Activated CD4-positive, alpha-beta memory T cell treated with anti-CD3 and anti-CD28 coated beads for 36 hours (primary cell): Measurements from ENCODE around the gene ELMO3. TPM values are rescaled to one million over a fixed set of nuclear protein-coding genes. Genes with fewer than 3 reads are reported as not detected.

Source experiments
- CTCF ChIA-PET: fragments of 350-600 bp; sonication (Branson Sonifier 250); formaldehyde crosslinking; loops from one replicate; lab custom pipeline; 2021; ENCODE audit warnings: antibody characterized with exemption, inconsistent platforms; lab: Charles Lee
- POLR2A ChIA-PET: fragments of 350-600 bp; sonication (Branson Sonifier 250); formaldehyde crosslinking; loops from one replicate; lab custom pipeline; 2021; ENCODE audit warnings: antibody characterized with exemption; lab: Charles Lee
- DNase-seq: peaks from one replicate; pipeline ENCODE4 v3.0.0-alpha.2; 2020
- H3K27ac Mint-ChIP-seq: one replicate; pipeline ENCODE4 v1.8.0; 2021; ENCODE audit warnings: mixed read lengths
- H3K27me3 Mint-ChIP-seq: one replicate; pipeline ENCODE4 v1.8.0; 2021; ENCODE audit warnings: mixed read lengths
- H3K36me3 Mint-ChIP-seq: one replicate; pipeline ENCODE4 v1.8.0; 2021; ENCODE audit warnings: mixed read lengths
- H3K4me1 Mint-ChIP-seq: one replicate; pipeline ENCODE4 v1.8.0; 2021; ENCODE audit warnings: low read depth, mixed read lengths
- H3K4me3 Mint-ChIP-seq: one replicate; pipeline ENCODE4 v1.8.0; 2021; ENCODE audit warnings: mild to moderate bottlenecking, mixed read lengths
- H3K9me3 Mint-ChIP-seq: one replicate; pipeline ENCODE4 v1.8.0; 2021; ENCODE audit warnings: mixed read lengths
- intact Hi-C: fragments of 100-400 bp; cut with micrococcal nuclease; formaldehyde crosslinking; loops from one replicate; pipeline ENCODE4 v1.15.1; 2023
- total RNA-seq, 2 experiments: library from RNA; stranded (reverse); gene quantifications; one replicate each; pipeline ENCODE4 v1.2.3, GENCODE V29; 2021

ELMO3 gene
- total RNA-seq, 2 experiments from 2014 or later, result 5.1 to 5.9 TPM

DNA sequence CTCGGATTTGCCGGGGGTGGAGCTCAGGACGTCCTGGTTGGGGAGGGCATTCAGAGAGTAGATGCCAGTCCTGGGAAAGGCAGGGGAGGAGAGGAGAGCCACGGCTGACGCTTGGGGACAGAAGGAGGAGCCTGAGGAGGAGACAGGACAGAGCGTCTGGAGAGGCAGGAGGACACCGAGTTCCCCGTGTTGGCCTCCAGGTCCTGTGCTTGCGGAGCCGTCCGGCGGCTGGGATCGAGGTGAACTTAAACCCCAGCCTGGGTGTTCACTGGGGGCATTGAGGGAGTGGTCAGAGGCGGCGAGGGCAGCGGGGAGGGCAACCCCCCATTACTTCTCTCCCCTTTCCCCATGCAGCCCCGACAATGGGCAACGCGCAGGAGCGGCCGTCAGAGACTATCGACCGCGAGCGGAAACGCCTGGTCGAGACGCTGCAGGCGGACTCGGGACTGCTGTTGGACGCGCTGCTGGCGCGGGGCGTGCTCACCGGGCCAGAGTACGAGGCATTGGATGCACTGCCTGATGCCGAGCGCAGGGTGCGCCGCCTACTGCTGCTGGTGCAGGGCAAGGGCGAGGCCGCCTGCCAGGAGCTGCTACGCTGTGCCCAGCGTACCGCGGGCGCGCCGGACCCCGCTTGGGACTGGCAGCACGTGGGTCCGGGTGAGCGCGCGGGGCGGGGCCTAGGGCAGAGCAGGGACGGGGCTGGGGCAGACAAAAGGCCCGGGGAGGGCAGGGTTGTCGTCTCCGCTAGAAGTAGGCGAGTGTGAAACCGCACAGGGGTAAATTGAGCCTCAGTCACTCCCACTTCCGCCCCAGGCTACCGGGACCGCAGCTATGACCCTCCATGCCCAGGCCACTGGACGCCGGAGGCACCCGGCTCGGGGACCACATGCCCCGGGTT, 24.9 kb upstream of the ELMO3 start:
- Mint-ChIP-seq H3K4me3 (peak overlapping the region; percentile 64), H3K36me3 (no peaks in the 10 kb centered on the region), H3K27ac (no peak overlapping the region), H3K9me3 (no peaks in the 10 kb centered on the region), H3K27me3 (peaks cover 25% of the 10 kb centered on the region), H3K4me1 (peaks cover 42% of the 10 kb centered on the region)
- intact Hi-C loops, result loop anchor here (1.0 to 10.0 kb wide), 2 partner anchors 9 to 911 kb away; partner anchors contain the start of genes MATCAP1 and NFATC3
- peak; percentile 79 for DNase-seq
- ChIA-PET CTCF (interaction anchor here (0.9 to 5.1 kb wide), 9 partner anchors 10 to 157 kb away, joined by 3 to 39 read pairs (median 8); partner anchors contain the start of genes FBXL8, HSF4 and TRADD), POLR2A (interaction anchor here (0.8 to 1.3 kb wide), 5 partner anchors 8 to 70 kb away, joined by 3 to 4 read pairs (median 4); partner anchors contain the start of gene HSF4)

- ChIA-PET CTCF (interaction anchor here (0.8 to 5.1 kb wide), 11 partner anchors 10 to 222 kb away, joined by 3 to 39 read pairs (median 7); partner anchors contain the start of genes CES3 and HSF4), POLR2A (interaction anchor here (0.6 to 1.5 kb wide), 8 partner anchors 10 to 70 kb away, joined by 3 to 4 read pairs (median 4); partner anchors contain the start of gene HSF4)
- H3K27me3 Mint-ChIP-seq, result peaks cover 25% of the 10 kb centered on the region
- intact Hi-C loops, result loop anchor here (1.0 to 10.0 kb wide), 2 partner anchors 9 to 910 kb away; partner anchors contain the start of genes MATCAP1 and NFATC3
- H3K4me1 Mint-ChIP-seq, result peaks cover 38% of the 10 kb centered on the region
- H3K36me3 Mint-ChIP-seq, result no peaks in the 10 kb centered on the region
- H3K9me3 Mint-ChIP-seq, result no peaks in the 10 kb centered on the region
- no peak overlapping the region for H3K4me3 Mint-ChIP-seq
- H3K27ac Mint-ChIP-seq, result no peak overlapping the region
- DNase-seq, result no peak
Observed at GRCh38 chr16:67174706-67175231, 24.2 kb upstream of the ELMO3 start.

DNA sequence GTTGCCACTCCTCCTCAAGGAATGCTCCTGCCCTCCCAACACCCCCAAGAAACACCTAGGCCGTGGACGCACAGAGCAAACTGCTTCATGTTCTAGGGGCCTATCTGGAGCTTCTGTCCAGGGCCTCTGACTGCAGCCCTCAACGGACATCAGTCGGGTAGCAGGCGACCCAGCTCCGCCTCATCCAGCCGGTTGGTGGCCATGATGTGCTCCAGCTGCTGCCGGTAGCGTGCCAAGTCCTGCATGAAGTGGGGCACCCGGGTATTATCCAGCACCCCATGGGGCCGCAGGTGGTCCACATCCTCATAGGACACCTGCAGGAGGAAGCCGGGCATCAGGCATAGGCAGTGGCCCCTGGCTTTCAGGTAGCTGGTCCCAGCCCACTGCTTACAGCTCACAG, 22.3 kb upstream of the ELMO3 start:
- intact Hi-C loops, result loop anchor here (10.0 kb wide), 1 partner anchor 908 kb away; the partner anchor contains the start of gene NFATC3
- no peak overlapping the region for H3K4me3 Mint-ChIP-seq
- POLR2A ChIA-PET, result interaction anchor here (0.9 to 1.0 kb wide), 2 partner anchors 12 to 13 kb away, joined by 3 read pairs; partner anchors contain the start of gene HSF4
- H3K36me3 Mint-ChIP-seq, result no peaks in the 10 kb centered on the region
- no peak for DNase-seq
- H3K4me1 Mint-ChIP-seq, result peaks cover 26% of the 10 kb centered on the region
- H3K27me3 Mint-ChIP-seq, result peaks cover 14% of the 10 kb centered on the region
- CTCF ChIA-PET, result interaction anchor here (0.7 to 5.1 kb wide), 8 partner anchors 9 to 215 kb away, joined by 4 to 39 read pairs (median 6); partner anchors contain the start of gene CES3
- no peak overlapping the region for H3K27ac Mint-ChIP-seq
- H3K9me3 Mint-ChIP-seq, result no peaks in the 10 kb centered on the region

DNA sequence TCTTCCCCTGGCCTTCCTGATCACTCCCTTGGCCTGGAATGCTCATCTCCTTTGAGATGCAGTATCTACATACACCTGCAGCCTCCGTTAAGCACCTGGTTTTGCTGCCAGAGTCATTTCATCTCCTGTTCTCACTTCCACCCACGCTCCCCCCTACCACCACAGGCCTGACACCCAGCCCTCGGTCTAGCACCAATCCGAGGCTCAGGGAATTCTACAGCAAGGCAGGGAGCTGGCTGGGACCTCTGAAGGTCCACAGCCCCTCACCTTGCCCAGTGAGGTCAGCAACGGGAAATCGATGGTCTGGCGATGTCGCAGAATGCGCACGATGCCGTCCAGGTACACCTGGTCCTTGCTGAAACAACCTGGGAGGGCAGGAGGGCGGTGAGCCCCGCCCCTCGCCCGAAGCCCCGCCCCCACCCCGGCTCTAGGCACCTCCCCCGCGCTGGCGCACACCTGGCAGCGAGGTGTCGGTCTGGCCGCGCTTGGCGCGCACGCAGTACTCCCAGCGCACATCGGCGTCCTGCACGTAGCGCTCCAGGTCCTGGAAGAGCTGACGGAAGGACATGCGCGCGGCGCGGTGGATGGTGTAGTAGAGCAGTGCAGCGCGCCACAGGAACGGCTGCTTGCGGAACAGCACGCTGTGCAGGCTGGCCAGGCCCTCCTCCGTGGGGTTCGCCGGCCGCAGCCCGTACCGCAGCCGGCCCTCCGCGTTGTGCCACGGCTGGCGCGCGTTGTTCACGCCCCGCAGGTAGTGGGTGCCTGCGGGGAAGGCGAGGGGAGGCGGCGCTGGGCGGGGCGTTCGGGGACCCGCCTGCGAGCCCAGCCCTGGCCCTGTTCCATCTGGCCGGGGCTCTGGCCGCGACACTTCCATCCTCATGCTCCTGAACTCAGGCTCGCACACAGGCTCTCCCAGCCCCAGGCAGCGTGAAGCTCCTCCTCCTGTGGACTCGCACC, 20.9 kb upstream of the ELMO3 start:
- peak overlapping the region; percentile 8 for H3K27ac Mint-ChIP-seq
- intact Hi-C loops, result loop anchor here (10.0 kb wide), 1 partner anchor 907 kb away; the partner anchor contains the start of gene NFATC3

DNA sequence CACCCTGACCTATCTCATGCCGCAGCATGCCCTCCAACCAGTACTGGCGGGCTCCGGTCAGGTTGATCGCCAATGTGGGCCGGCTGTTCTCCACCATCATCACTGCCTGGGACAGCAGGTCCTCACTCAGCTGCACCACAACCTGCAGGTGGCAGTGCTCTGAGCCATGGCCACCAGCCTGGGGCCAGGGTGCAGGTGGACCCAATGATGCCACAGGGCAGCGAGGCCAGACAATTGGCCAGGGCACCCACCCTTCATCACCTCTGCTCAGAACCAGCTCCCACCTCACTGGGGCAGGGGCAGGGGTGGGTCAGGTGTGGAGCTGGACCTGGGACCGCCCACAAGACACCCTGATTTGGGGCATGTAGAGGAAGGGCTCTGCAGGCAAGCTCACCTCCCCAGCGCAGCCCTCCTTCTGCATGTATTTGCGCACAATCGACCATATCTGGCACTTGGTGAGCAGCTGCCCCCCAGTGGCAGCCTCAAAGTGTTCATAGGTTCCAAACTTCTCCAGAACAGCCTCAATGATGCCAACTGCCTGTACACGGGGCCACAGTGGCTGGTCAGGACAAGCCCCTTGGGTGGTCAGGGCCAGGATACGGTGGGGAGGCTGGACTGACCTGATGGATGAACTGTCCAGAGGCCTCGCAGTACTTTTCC, 19.4 kb upstream of the ELMO3 start:
- no peak overlapping the region for H3K27ac Mint-ChIP-seq
- ChIA-PET CTCF (interaction anchor here (0.8 kb wide), 1 partner anchor 22 kb away, joined by 3 read pairs; no protein-coding TSS in a partner anchor), POLR2A (no interaction called here)
- intact Hi-C loops, result loop anchor here (10.0 kb wide), 1 partner anchor 905 kb away; the partner anchor contains the start of gene NFATC3
- no peak for DNase-seq
- H3K27me3 Mint-ChIP-seq, result peaks cover 2% of the 10 kb centered on the region
- H3K9me3 Mint-ChIP-seq, result no peaks in the 10 kb centered on the region
- H3K36me3 Mint-ChIP-seq, result no peaks in the 10 kb centered on the region
- H3K4me1 Mint-ChIP-seq, result peaks cover 15% of the 10 kb centered on the region
- no peak overlapping the region for H3K4me3 Mint-ChIP-seq

More for the DNA sequence above, 20.9 kb upstream of the ELMO3 start:
- ChIA-PET CTCF (interaction anchor here (0.5 to 5.1 kb wide), 9 partner anchors 7 to 344 kb away, joined by 3 to 39 read pairs (median 4); no protein-coding TSS in a partner anchor), POLR2A (interaction anchor here (0.9 to 1.0 kb wide), 2 partner anchors 13 to 15 kb away, joined by 3 read pairs; partner anchors contain the start of gene HSF4)
- H3K27me3 Mint-ChIP-seq, result peaks cover 9% of the 10 kb centered on the region
- no peaks in the 10 kb centered on the region for H3K9me3 Mint-ChIP-seq
- H3K4me1 Mint-ChIP-seq, result peaks cover 25% of the 10 kb centered on the region
- H3K36me3 Mint-ChIP-seq, result no peaks in the 10 kb centered on the region
- H3K4me3 Mint-ChIP-seq, result peak overlapping the region; percentile 46
- peak; percentile 73 for DNase-seq

- Mint-ChIP-seq H3K4me3 (no peak overlapping the region), H3K27ac (no peak overlapping the region), H3K9me3 (no peaks in the 10 kb centered on the region), H3K4me1 (peaks cover 18% of the 10 kb centered on the region), H3K36me3 (no peaks in the 10 kb centered on the region), H3K27me3 (peaks cover 4% of the 10 kb centered on the region)
- intact Hi-C loops, result no loop called here
- no peak for DNase-seq
- POLR2A ChIA-PET, result no interaction called here
- CTCF ChIA-PET, result interaction anchor here (1.4 kb wide), 1 partner anchor 162 kb away, joined by 6 read pairs; no protein-coding TSS in a partner anchor
Observed at GRCh38 chr16:67180166-67180565, 18.8 kb upstream of the ELMO3 start.

DNA sequence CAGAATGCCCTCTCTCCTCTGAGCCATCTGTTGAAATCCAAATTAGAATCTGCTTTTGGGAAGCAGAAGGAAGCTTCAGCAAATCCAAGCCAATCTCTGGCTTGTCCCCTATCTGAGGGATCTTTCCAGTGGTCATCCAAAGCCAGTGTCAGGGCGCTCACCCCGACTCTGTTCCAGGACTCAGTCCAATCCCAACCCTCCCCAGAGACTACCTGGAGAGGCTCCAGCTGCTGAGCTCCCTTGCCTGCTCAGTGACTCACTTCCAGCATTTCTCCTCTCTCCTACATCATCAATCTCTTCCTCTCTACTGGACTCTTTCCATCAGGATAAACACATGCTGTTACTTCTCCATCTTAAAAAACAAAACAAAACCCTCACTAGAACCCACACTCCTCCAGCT, 17.6 kb upstream of the ELMO3 start:
- Mint-ChIP-seq H3K36me3 (no peaks in the 10 kb centered on the region), H3K27ac (no peak overlapping the region), H3K4me1 (peaks cover 22% of the 10 kb centered on the region), H3K4me3 (no peak overlapping the region), H3K27me3 (peaks cover 8% of the 10 kb centered on the region), H3K9me3 (no peaks in the 10 kb centered on the region)
- CTCF ChIA-PET, result interaction anchor here (0.8 to 1.4 kb wide), 3 partner anchors 17 to 164 kb away, joined by 3 to 6 read pairs (median 3); no protein-coding TSS in a partner anchor
- intact Hi-C loops, result no loop called here
- DNase-seq, result no peak
- POLR2A ChIA-PET, result no interaction called here

- intact Hi-C loops, result loop anchor here (2.0 kb wide), 2 partner anchors 65 to 197 kb away; partner anchors contain the start of gene FHOD1
- no peaks in the 10 kb centered on the region for H3K36me3 Mint-ChIP-seq
Observed at GRCh38 chr16:67182288-67182687, 16.6 kb upstream of the ELMO3 start.

DNA sequence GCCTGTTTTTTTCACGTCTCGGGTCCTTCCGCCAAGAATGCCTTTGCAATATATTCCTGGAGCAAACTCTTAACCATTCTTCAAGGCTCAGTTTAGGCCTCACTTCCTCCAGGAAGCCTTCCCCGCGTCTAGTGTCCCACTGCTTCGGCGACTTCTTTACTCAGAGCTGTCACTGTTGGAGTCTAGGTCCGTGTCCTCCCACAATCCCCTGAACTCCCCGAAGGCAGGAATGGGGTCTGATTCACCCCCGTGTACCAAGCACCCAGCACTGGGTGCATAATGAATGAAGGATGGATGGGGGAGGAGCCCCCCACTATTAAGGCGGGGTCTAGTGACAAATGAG, 15.7 kb upstream of the ELMO3 start:
- no peak overlapping the region for H3K4me3 Mint-ChIP-seq
- H3K36me3 Mint-ChIP-seq, result no peaks in the 10 kb centered on the region
- CTCF ChIA-PET, result interaction anchor here (0.6 to 4.0 kb wide), 5 partner anchors 26 to 222 kb away, joined by 3 to 57 read pairs (median 4); partner anchors contain the start of gene CES3
- H3K4me1 Mint-ChIP-seq, result peaks cover 16% of the 10 kb centered on the region
- H3K27ac Mint-ChIP-seq, result no peak overlapping the region
- H3K9me3 Mint-ChIP-seq, result no peaks in the 10 kb centered on the region
- intact Hi-C loops, result loop anchor here (1.0 to 2.0 kb wide), 5 partner anchors 9 to 198 kb away; partner anchors contain the start of genes E2F4, FBXL8, FHOD1 and TRADD
- POLR2A ChIA-PET, result interaction anchor here (0.5 to 1.4 kb wide), 4 partner anchors 23 to 170 kb away, joined by 3 read pairs; partner anchors contain the start of gene FHOD1
- H3K27me3 Mint-ChIP-seq, result peaks cover 8% of the 10 kb centered on the region
- DNase-seq, result no peak

More at GRCh38 chr16:67182288-67182687, 16.6 kb upstream of the ELMO3 start:
- DNase-seq, result no peak
- Mint-ChIP-seq H3K4me3 (no peak overlapping the region), H3K4me1 (peaks cover 22% of the 10 kb centered on the region), H3K9me3 (no peaks in the 10 kb centered on the region), H3K27ac (no peak overlapping the region), H3K27me3 (peaks cover 8% of the 10 kb centered on the region)
- ChIA-PET POLR2A (interaction anchor here (1.2 kb wide), 1 partner anchor 9 kb away, joined by 4 read pairs; no protein-coding TSS in a partner anchor), CTCF (interaction anchor here (0.6 to 4.0 kb wide), 5 partner anchors 14 to 221 kb away, joined by 3 to 57 read pairs (median 4); partner anchors contain the start of gene CES3)
